Stimulated activated CD4-positive, alpha-beta T cell treated with anti-CD3 and anti-CD28 coated beads, Interleukin-4, amount 100 ng/mL, for 4 hours (primary cell): ENCODE data around the gene KRTAP4-5.
"Not testable (repeated sequence)": the region's sequence is repeated elsewhere in the genome, so short reads cannot be mapped to it uniquely, and the experiment has no call there.

Source experiments
- DNase-seq, 2 experiments: peaks; one replicate each; pipeline ENCODE4 v3.0.0-alpha.2; 2020

Gene KRTAP4-5

GRCh38 chr17:41105347-41105746 lies 44.3 kb downstream of the KRTAP4-5 start, which contains the start of gene KRTAP4-9:
Gene KRTAP4-9, plus strand, starts transcription at chr17:41105389. Its CDS starts 0 bp downstream, at chr17:41105389.
- DNase-seq, result not testable (repeated sequence)

- not testable (repeated sequence) for DNase-seq
Measured at GRCh38 chr17:41104386-41105038, 45.1 kb downstream of the KRTAP4-5 start.

GRCh38 chr17:41103896-41104295 lies 45.7 kb downstream of the KRTAP4-5 start:
- no peak for DNase-seq

GRCh38 chr17:41101586-41102259 lies 47.9 kb downstream of the KRTAP4-5 start, which contains the start of gene KRTAP4-16:
Gene KRTAP4-16, minus strand, starts transcription at chr17:41102209. Its CDS starts 0 bp downstream, at chr17:41102209.
- no peak for DNase-seq

GRCh38 chr17:41099682-41100480 lies 49.7 kb downstream of the KRTAP4-5 start:
- not testable (repeated sequence) for DNase-seq
